ENCODE data around the gene GH1.
A peak's percentile ranks its signal among the peaks of the same experiment; 100 is the strongest.

GH1 gene

DNA sequence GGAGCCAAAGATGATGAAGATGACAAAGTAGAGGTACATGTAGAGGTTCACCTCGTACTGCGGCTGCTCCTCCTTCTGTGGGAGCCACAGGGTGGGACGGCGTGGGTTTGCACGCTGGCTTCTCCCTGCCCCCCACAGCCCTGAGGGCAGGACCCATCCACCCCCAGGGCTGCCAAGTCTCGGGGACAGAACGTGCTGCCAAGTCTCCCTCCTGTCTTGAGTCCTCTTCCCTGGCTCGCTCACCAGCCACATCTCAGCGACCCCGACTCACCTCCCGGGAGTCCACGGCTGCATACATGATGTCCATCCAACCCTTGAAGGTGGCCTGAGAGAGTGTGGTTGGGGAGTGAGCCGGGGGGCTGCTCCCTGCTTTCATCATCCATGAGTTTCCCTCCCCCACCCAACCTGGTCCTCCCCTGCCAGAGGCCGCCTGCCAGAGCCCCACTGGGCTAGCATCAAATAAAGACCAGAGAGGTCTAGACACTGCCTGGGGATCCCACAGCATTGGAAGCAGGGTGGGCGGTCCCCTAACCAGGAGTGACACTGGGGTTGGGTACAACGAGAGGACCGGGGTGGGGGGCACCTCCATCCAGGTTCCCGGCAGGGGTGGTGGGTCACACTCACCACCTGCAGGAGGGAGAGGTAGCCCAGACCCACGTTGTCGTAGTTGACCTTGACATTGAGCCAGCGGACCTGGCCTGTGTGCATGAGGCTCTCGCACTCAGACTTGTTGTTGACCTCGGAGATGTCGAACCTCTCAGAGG, 26.3 kb upstream of the GH1 start:
- no peak for DNase-seq (ENCODE audit: low read depth)

DNA sequence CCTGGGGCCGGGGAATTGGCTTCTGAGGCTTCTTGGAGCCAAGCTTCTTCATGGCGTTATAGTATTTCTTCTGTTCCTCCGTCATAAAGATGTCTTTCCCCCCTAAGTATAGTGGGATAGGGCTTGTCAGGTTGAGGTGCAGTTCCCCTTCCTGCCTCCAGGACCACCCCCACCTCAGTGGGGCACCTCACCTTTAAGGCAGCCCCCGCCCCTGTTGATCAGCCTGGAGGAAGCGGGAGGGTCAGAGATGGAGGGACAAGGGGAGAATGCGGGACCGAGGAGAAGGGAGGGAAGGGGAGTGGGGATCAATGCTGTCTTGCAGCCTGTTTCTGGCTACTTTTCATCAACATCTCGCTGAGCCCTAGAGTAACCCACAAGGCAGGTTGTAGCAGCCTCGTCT, 25.1 kb upstream of the GH1 start:
- no peak for DNase-seq (ENCODE audit: low read depth)

DNA sequence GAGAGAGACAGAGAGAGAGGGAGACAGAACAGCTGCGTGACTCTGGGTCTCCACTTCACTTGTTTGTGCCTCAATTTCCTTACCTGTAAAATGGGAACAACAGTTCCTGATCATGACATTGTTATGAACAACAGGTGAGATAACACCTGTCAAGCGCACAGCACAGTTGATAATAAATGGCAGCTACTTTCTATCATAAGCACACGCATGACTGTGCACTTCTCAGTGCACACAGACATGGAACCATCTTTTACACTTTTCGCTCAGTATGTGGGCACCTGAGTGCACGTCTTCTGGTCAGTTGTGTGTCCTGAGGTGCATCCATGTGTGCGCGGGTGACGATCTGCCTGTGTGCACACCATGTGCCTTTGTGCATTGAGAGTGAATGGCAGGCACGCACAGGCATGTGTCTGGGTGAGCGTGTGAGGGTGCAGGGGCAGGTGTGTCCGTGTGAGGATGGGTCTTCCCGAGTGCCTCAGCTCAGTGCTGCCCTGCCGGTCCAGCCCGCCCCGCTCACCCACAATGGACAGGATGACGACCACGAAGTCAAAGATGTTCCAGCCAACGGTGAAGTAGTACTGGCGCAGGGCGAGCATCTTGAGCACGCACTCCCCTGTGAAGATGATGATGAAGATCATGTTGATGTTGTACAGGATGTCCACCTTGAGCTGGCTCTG, 23.8 kb upstream of the GH1 start:
- no peak for DNase-seq (ENCODE audit: low read depth)

DNA sequence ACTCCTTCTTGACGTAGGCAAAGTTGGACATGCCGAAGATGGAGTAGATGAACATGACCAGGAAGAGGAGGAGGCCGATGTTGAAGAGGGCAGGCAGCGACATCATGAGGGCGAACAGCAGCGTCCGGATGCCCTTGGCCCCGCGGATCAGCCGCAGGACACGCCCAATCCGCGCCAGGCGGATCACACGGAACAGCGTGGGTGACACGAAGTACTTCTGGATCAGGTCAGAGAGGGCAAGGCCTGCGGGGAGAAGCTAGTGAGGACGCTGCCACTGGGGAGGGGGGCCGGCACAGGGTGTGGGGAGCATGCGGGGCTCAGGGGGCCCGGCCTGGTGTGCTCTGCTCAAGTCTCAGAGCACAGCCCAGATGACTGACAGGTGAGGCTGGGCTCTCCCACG, 23.1 kb upstream of the GH1 start:
- no peak for DNase-seq (ENCODE audit: low read depth)

DNA sequence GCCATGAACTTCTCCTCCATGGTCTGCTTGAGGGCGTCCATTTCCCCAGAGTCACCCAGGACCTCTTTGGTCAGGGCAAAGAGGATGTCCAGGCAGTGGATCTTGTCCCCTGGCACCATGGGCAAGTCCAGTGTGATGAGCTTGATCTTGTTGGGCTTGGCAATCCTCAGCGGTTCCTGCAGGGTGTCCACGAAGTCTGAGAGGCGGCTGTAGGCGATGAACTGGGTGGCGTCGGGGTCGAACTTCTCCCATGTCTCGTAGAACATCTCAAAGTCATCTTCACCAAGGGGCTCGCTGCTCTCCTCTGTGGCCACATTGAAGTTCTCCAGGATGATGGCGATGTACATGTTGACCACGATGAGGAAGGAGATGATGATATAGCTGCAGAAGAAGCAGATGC, 22.5 kb upstream of the GH1 start:
- DNase-seq (ENCODE audit: low read depth), result no peak

DNA sequence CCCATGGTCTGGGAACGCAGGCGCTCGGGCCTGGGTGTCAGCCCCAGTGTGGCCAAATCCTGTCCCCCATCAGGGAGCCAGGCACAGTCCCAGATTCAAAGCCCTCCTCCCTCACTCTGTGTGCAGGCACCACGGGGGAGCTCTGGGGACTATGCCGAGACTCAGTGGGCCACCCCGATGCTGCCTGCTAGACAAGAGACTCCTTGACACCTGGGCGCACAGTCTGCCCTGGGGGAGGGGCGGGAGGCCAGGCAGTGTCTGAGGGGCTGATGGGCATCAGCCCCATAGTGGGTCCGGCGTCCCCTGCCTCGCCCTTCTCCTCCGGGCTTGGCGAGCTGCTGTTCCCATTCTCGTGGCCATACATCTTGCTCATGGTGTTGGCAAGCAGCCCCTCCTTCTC, 21.9 kb upstream of the GH1 start:
- DNase-seq (ENCODE audit: low read depth), result no peak

DNA sequence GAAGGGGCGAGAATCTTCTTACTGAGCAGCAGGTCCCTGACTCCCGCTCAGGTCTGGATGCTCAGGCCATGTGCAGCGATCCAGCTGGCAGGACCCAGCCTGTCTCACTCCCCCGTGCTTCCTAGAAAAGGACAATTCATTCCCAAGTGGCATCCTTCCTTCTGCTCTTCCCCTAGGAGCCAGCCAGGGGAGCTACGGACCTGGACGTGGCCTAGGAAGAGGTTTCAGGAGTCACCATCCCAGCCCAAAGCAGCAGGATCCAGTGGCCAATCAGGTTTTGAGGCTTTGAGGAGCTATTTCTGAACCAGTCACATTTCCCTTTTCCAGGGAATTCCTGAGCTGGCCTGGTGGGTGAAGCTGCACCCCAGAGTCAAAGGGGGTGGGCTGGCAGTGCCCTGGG, 21.2 kb upstream of the GH1 start:
- no peak for DNase-seq (ENCODE audit: low read depth)

DNA sequence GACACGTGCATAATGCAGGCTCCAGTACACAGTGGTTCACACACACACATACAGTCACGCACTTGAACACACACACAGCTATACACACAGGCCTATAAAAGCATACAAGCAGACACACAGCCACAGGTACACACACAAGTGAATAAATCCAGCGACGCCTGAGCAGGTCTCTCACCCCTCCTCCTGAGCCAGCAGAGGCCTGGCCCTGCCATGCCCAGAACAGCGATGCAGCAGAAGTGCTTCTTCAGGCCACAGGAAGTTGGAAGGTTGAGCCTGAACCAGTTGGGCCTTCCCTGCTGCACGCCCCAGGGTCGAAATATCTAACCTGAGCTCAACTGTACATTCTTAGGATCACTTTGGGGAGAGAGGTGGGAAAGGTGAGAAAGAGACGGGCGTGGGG, 20.8 kb upstream of the GH1 start:
- no peak for DNase-seq (ENCODE audit: low read depth)

DNA sequence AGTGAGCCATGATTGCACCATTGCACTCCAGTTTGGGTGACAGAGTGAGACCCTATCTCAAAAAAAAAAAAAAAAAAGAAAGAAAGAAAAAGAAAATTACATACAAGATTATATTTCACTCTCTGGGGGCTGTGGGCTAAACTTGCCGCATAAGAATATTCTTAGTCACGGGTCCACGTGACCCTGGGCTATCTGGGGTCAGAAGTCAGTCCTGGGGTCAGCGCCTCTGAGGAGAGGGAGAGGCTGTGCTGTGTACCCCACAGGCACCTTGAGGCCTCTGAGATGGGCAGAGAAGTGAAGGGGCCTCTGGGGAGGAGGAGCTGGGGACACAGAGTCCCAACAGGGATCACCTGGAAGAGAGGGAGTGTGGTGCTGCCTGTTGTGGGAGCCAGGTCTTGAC, 19.3 kb upstream of the GH1 start:
- DNase-seq (ENCODE audit: low read depth), result no peak

DNA sequence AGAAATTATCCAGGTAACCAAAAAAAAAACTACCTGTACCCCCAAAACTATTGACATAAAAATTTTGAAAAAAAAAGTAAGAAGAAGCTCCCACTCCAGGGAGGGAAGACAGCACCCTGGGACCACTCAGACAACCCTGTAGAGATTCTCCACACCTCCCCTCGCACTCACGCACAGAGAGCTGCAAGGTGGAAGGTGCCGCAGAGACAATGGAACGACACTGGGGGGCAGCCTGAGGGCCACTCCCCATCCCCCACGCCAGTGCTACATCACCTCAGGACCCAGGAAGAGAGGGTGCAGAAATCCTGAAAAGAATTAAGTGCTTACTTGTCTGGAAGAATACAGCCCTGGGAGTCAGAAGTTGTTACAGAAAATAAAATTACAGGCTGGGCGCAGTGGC, 18.7 kb upstream of the GH1 start:
- DNase-seq (ENCODE audit: low read depth), result no peak

DNA sequence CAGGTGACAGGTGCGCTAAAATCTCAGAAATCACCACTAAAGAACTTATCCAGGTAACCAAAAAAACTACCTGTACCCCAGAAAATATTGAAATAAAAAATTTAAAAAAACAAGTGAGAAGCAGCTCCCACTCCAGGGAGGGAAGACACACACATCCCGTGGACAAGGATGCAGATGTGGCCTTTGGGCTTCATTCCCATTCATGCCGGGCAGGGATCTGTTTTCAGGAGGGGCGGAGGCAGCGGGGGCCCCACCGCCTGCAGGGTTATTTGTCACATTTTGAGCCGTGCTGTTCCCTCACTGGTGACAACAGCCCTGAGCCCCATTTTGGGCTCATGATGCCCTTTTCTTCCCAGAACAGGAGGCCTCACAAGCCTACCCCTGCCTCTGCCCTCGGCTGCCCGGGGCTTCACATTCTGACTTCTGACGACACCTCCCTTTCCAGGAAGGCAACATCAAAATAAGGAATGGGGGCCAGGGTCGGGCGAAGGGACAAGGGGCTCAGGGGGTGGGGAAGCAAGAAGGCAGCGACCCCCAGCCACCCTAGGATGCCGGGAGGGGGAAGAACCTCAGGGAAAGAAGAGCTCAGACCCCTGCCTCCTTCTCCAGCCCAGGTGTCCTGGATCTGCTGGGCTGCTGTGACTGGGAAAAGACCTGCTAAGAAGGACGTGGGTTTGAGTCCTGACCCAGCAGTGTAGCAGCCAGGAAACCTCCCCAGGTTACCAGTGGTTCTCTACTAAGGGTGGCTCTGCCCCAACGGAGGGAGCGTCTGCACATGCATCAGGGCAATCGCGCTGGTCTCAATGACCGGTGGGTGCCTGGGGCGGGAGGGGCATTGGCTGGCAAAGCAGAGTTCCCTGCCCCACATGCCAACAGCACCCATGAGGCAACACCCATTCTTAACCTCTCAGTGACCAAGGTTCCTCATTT, 15.8 kb upstream of the GH1 start:
- DNase-seq (ENCODE audit: low read depth), result no peak

DNA sequence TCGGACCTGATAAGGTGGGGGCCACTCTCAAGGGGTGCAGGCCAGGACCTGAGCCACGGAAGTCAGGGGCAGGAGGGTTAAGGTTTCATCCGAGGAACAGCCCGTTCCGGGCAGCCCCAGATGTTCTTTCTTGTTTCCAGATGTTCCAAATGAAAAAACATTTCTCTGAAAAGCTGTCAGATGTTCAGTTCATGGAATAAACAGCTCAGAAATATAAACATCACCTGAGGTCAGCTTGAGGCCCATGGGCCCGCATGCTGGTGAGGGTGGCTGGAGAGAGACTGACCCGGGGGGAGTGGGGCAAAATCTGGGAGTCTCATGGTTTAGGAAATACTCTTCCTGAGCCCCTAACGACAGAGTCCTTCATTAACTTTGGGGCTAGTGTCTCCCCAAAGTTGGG, 15.0 kb upstream of the GH1 start:
- no peak for DNase-seq (ENCODE audit: low read depth)

DNA sequence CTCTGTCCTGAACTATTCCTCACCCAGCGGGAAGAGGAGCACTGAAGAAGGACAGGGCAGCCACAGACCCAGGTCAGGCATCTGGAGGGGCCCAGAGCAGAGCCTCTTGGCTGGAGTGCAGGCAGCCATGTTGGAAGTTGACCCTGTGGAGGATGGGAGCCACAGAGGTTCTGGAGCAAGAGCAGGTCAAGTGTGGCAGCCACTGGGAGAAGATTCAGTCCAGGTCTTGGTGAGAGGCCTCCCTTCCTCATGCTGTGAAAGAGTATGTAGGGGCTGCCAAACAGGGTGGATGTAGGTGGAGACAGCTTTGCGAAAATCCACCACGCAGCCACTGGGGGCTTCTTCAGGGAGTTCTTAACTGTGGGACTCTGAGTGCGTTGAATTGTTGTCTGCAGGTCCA, 14.1 kb upstream of the GH1 start:
- DNase-seq (ENCODE audit: low read depth), result no peak

DNA sequence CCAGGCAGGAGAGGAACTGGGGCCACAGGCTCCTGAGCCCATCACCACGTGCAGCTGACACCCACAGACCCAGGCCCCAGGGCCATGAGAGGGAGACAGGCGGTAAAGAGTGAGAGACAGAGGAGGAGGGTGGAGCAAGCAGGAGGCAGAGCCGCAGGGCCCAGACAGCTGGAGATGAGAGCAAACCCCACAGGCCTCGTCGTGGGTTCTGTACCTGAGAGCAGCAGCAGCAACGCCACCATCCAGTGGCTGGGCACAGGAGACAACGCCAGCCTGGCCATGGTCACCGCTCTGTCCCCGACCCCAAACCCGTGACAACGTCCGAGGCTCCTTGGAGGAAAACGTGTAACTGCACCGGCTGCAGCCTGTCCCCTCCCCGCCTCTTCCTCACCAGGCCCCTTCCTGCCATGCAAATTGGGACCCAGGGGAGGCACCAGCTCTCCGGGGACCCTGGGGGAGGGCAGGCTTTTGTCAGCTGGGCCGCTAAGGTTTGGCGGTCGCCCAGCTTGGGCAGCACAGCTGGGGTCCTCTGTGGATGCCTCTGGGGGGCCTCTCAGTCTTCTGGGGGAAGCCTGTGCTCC, 13.4 kb upstream of the GH1 start, which contains the start of gene CD79B:
TSS of gene CD79B (minus strand) at position 351 of the 581 bp plus-strand sequence. CDS start at position 281, 70 bp downstream.
- DNase-seq (ENCODE audit: low read depth), result no peak

DNA sequence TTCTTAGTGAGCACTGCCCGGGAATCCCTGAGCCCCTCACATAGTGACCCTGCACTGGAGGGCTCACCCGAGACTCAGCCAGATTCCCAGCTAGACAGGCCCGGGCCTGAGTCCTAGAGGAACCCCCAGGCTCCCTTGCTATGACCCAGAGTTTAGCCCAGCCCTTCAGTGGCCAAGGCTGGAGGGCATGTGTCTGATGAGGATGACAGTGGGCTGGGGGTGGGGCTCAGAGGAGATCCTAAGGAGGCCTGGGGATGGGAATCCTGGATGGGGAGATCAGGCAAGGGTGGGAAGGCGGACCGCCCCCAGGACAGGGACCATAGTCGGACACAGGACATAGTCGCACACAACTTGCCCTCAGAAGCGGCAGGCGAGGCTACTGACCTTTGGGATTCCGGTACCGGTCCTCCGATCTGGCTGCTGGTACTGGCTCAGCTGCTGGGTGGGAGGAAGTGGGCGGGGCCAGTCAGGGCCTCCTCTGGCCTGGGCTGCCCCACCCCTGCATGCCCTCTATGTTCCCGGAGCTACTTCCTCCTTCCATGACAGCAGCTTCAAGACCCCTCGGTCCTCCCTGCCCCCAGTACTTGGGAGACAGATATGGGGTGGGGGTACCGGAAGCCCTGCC, 12.4 kb upstream of the GH1 start:
- DNase-seq (ENCODE audit: low read depth), result peak; percentile 17

DNA sequence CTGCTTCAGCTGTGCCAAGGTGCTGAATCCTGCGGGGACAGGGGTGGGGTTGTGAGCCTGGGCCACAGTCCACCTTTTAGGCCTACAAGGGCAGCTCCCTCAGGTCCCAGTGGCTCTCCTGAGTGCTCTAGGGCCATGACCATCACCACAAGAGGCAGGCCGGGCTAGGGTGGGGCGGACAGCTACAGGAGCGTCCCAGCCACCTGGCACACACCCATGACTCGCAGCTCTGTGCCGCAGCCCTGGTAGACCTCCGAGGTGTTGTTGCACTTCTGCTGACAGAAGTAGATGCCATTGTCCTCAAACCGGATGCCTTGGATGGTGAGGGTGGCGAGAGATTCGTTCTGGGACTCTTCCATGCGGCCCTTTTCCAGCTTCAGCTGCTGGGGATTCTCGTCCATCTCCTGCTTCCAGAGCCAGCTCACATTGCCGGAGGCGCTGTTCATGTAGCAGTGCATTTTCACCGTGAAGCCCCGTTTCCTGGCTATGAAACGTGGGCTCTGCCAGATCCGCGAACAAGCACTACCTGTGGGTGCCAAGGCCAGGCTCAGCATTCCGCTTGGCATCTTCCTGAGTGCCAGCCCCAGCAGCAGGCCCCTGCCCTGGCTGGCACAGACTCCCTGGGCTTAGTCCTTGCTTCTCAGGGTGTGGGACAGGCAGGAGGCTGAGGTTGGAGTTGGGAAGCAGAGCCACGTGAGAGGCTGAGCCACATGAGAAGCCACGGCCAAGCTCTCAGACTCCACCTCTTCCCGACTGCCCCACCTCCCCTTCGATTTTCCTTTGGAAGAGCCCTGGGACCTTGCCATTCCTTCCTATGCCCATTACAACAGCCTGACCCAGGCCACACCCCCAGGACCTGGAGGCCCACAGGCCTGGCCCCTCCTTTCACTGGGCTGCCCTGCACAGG, 11.5 kb upstream of the GH1 start:
- DNase-seq (ENCODE audit: low read depth), result no peak

DNA sequence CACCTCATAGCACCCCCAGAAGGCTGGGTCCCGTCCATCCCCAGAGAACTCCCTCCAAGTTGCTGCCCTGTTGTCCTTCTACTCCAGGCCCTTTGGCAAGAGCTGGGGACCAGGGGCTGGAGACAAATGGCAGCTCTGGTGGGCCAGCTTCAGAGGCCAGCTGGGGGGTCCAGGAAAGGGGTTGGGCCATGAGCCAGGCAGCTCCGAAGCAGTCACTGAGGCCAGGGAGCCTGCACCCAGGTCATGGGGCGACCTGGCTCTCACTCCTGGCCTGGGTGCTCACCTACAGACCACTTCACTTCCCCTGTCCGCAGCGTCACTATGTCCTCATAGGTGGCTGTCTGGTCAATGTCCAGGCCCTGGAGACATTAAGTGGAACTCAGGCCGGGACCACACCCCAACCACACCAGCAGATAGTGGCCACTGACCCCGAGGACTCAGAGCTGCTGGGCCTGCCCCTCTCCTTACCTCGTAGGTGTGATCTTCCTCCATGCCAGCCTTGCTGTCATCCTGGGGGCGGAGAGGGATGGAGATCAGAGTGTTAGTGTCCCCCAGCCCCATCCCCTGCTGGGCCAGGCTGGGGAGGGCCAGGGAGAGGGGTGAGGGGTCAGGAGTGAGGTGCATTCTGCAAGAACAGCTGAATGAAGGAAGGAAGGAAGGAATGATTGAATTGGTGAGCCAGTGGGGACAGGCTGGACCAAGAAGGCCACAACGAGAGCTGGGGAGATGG, 10.5 kb upstream of the GH1 start:
- no peak for DNase-seq (ENCODE audit: low read depth)

DNA sequence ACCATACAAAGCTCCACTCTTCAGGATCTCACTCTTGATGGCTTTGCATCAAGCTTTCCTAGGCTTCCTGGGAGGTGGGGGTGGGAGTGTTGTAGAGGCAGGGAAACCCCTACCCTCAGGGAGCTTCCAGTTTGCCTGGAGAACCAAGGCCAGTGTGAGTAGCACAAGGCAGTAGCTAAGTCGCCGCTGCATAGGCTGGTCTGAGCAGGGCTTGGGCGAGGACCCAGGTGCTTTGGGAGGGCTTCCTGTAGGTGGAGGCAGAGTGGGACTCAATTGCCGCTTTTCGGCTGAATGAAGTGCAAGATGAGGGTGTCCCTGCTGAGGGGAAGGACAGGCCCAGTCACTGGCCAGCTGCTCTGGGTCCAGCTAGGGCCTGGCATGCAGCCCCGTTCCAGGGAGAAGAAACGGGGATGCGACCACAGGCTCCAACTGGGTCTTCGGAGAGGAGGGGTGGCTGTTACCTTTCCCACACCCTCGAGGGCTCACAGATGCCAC, 9.6 kb upstream of the GH1 start:
- no peak for DNase-seq (ENCODE audit: low read depth)

DNA sequence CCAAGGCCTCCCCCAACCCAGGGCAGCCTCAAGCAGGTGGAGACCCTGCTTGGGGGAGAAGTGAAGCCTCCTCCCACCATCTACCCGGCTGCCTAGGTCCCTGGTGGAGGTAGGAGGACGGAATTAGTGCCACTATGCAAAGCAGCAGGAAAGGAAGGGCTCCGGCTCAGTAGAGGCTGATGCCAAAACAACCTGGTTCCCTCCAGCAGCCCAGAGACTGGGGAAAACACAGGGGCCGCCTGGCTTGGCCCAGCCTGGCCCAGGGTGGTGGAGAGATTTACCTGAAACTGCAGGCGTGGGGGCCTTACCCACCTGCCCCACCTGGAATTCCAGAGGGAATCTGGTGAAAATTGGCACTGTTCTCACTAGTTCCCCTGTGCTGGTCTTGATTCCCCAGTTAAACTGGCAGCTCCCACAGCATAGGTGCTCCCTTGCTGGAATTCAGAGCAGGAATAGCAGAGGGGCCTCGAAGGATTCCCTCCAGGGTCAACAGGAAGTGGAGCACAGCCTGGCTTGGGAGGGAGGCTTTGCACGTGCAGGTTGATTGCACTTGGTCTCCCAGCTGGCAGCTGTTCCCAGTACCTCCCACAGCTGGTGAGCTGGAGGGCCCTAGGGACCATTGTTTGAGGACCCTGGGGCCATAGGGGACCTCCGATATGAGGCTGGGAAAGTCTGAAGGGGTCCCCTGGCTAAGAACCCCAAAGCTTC, 9.0 kb upstream of the GH1 start:
- DNase-seq (ENCODE audit: low read depth), result no peak
